ENCODE data around the gene ECM1. TPM values are rescaled to one million over a fixed set of nuclear protein-coding genes. Genes with fewer than 3 reads are reported as not detected.

ECM1 gene
- total RNA-seq, 1 experiment from 2014 or later: 3.7 TPM

- H3K9ac ChIP-seq (ENCODE audit: low read length): no peak overlapping the region
- no peaks in the 10 kb centered on the region for H3K36me3 ChIP-seq (ENCODE audit: low read depth, low read length)
- TF ChIP-seq EZH2 (IDR thresholded peaks at IDR 0.05; ENCODE audit: low read length, unreplicated experiment) (no peak), CTCF (conservative IDR thresholded peaks at IDR 0.05; ENCODE audit: low read depth, low read length) (no peak), EZH2phosphoT487 (IDR thresholded peaks at IDR 0.05; ENCODE audit: borderline replicate concordance, low read length) (no peak)
- H3K4me3 ChIP-seq (ENCODE audit: low read length): no peak overlapping the region
- ChIA-PET POLR2A (ENCODE audit: unreplicated experiment) (interaction anchor here (0.6 kb wide), 1 partner anchor 111 kb away, joined by 3 read pairs; no protein-coding TSS in a partner anchor), CTCF (no interaction called here)
- no peak overlapping the region for H3K27ac ChIP-seq (ENCODE audit: low read length)
- H4K20me1 ChIP-seq (ENCODE audit: low read length): no peaks in the 10 kb centered on the region
- H3K27me3 ChIP-seq (ENCODE audit: low read length): no peaks in the 10 kb centered on the region
- peaks cover 3% of the 10 kb centered on the region; the same call in 1 of the 2 replicates for H3K4me1 ChIP-seq (ENCODE audit: insufficient read depth, low read length)
- no peaks in the 10 kb centered on the region for H3K9me3 ChIP-seq (ENCODE audit: low read length)
- no peaks in the 10 kb centered on the region for H3F3A ChIP-seq (ENCODE audit: low read length, unreplicated experiment)
- no peak overlapping the region for H3K4me2 ChIP-seq (ENCODE audit: low read length)
- H2AFZ ChIP-seq (ENCODE audit: low read length): no peak overlapping the region
- ATAC-seq: no peak
- intact Hi-C loops (cut with micrococcal nuclease): no loop called here
- no peaks in the 10 kb centered on the region for H3K9me2 ChIP-seq (replicated peaks; ENCODE audit: low read length)
- no TSS peak for BruUV-seq (replicated peaks)
- DNase-seq: no peak
- no peaks in the 10 kb centered on the region for H3K79me2 ChIP-seq (ENCODE audit: low read length)
Measured at GRCh38 chr1:150543500-150544143, 35.7 kb downstream of the ECM1 start.

GRCh38 chr1:150544204-150544603, 36.3 kb downstream of the ECM1 start:
- DNase-seq (no peak), ATAC-seq (no peak)
- ChIA-PET CTCF (no interaction called here), POLR2A (ENCODE audit: unreplicated experiment) (no interaction called here)
- no peaks in the 10 kb centered on the region for H4K20me1 ChIP-seq (ENCODE audit: low read length)
- H3K9me3 ChIP-seq (ENCODE audit: low read length): no peaks in the 10 kb centered on the region
- H3F3A ChIP-seq (ENCODE audit: low read length, unreplicated experiment): no peaks in the 10 kb centered on the region
- no peak overlapping the region for H3K9ac ChIP-seq (ENCODE audit: low read length)
- TF ChIP-seq CTCF (conservative IDR thresholded peaks at IDR 0.05; ENCODE audit: low read depth, low read length): no peak
- TF ChIP-seq EZH2 (IDR thresholded peaks at IDR 0.05; ENCODE audit: low read length, unreplicated experiment): no peak
- no peak for TF ChIP-seq EZH2phosphoT487 (IDR thresholded peaks at IDR 0.05; ENCODE audit: borderline replicate concordance, low read length)
- H3K9me2 ChIP-seq (replicated peaks; ENCODE audit: low read length): no peaks in the 10 kb centered on the region
- H3K4me3 ChIP-seq (ENCODE audit: low read length): no peak overlapping the region
- H3K4me2 ChIP-seq (ENCODE audit: low read length): no peak overlapping the region
- no TSS peak for BruUV-seq (replicated peaks)
- H3K27ac ChIP-seq (ENCODE audit: low read length): no peak overlapping the region
- H3K27me3 ChIP-seq (ENCODE audit: low read length): no peaks in the 10 kb centered on the region
- no peak overlapping the region for H2AFZ ChIP-seq (ENCODE audit: low read length)
- H3K36me3 ChIP-seq (ENCODE audit: low read depth, low read length): no peaks in the 10 kb centered on the region
- intact Hi-C loops (cut with micrococcal nuclease): no loop called here
- peaks cover 3% of the 10 kb centered on the region; the same call in 1 of the 2 replicates for H3K4me1 ChIP-seq (ENCODE audit: insufficient read depth, low read length)
- no peaks in the 10 kb centered on the region for H3K79me2 ChIP-seq (ENCODE audit: low read length)

GRCh38 chr1:150545486-150546032, 37.6 kb downstream of the ECM1 start:
- H3K79me2 ChIP-seq (ENCODE audit: low read length): no peaks in the 10 kb centered on the region
- H3K27me3 ChIP-seq (ENCODE audit: low read length): no peaks in the 10 kb centered on the region
- H3K4me2 ChIP-seq (ENCODE audit: low read length): no peak overlapping the region
- H3K4me1 ChIP-seq (ENCODE audit: insufficient read depth, low read length): peaks cover 3% of the 10 kb centered on the region; the same call in 1 of the 2 replicates
- H3K9me2 ChIP-seq (replicated peaks; ENCODE audit: low read length): no peaks in the 10 kb centered on the region
- no peak for TF ChIP-seq CTCF (conservative IDR thresholded peaks at IDR 0.05; ENCODE audit: low read depth, low read length)
- no peak for TF ChIP-seq EZH2 (IDR thresholded peaks at IDR 0.05; ENCODE audit: low read length, unreplicated experiment)
- no peak for TF ChIP-seq EZH2phosphoT487 (IDR thresholded peaks at IDR 0.05; ENCODE audit: borderline replicate concordance, low read length)
- ChIA-PET POLR2A (ENCODE audit: unreplicated experiment) (no interaction called here), CTCF (no interaction called here)
- H3K4me3 ChIP-seq (ENCODE audit: low read length): no peak overlapping the region
- BruUV-seq (replicated peaks): no TSS peak
- H4K20me1 ChIP-seq (ENCODE audit: low read length): no peaks in the 10 kb centered on the region
- ATAC-seq: no peak
- no peaks in the 10 kb centered on the region for H3F3A ChIP-seq (ENCODE audit: low read length, unreplicated experiment)
- H3K9ac ChIP-seq (ENCODE audit: low read length): no peak overlapping the region
- H3K27ac ChIP-seq (ENCODE audit: low read length): no peak overlapping the region
- no peaks in the 10 kb centered on the region for H3K36me3 ChIP-seq (ENCODE audit: low read depth, low read length)
- no peaks in the 10 kb centered on the region for H3K9me3 ChIP-seq (ENCODE audit: low read length)
- no peak overlapping the region for H2AFZ ChIP-seq (ENCODE audit: low read length)
- intact Hi-C loops (cut with micrococcal nuclease): loop anchor here (5.0 kb wide), 1 partner anchor 83 kb away; no protein-coding TSS in a partner anchor
- DNase-seq: no peak
